Astrocyte (in vitro differentiated cells and primary cell): ENCODE data around the gene TAP2. TPM values are rescaled to one million over a fixed set of nuclear protein-coding genes. Genes with fewer than 3 reads are reported as not detected.

Experiments
- DNase-seq: peaks from one replicate; pipeline ENCODE4 v3.0.0-alpha.2; 2010; ENCODE audit warnings: low read depth
- FAIRE-seq: peaks from 2 replicates; lab custom pipeline; 2011; peaks lifted over from hg19 to GRCh38; lab: Jason Lieb, UNC
- H2AFZ ChIP-seq: 2 replicates; pipeline ENCODE4 v1.6.0; 2012; ENCODE audit warnings: low read depth, low read length, inconsistent platforms
- H3K27ac ChIP-seq: 2 replicates; pipeline ENCODE4 v1.5.1; 2011; ENCODE audit warnings: low read depth, low read length, inconsistent platforms
- H3K27me3 ChIP-seq: 2 replicates; pipeline ENCODE4 v1.6.0; 2011; ENCODE audit warnings: low read length, inconsistent platforms; ENCODE audit not compliant: insufficient read depth
- H3K36me3 ChIP-seq: 2 replicates; pipeline ENCODE4 v1.5.1; 2011; ENCODE audit warnings: low read length, inconsistent platforms; ENCODE audit not compliant: insufficient read depth
- H3K4me1 ChIP-seq: 2 replicates; pipeline ENCODE4 v1.5.1; 2011; ENCODE audit warnings: low read length, inconsistent platforms; ENCODE audit not compliant: insufficient read depth
- H3K4me2 ChIP-seq: 2 replicates; pipeline ENCODE4 v1.6.0; 2012; ENCODE audit warnings: low read length, inconsistent platforms
- H3K4me3 ChIP-seq: 2 replicates; pipeline ENCODE4 v1.5.1; 2011; ENCODE audit warnings: low read depth, mild to moderate bottlenecking, low read length, inconsistent platforms; ENCODE audit not compliant: insufficient read depth
- H3K79me2 ChIP-seq: 2 replicates; pipeline ENCODE4 v1.6.0; 2012; ENCODE audit warnings: mild to moderate bottlenecking, low read length, inconsistent platforms; ENCODE audit not compliant: insufficient read depth
- H3K9ac ChIP-seq: 2 replicates; pipeline ENCODE4 v1.6.0; 2012; ENCODE audit warnings: mild to moderate bottlenecking, low read length, inconsistent platforms
- H3K9me3 ChIP-seq: 2 replicates; pipeline ENCODE4 v1.5.1; 2012; ENCODE audit warnings: low read depth, mild to moderate bottlenecking, low read length, inconsistent platforms; ENCODE audit not compliant: insufficient read depth
- H4K20me1 ChIP-seq: 2 replicates; pipeline ENCODE4 v1.6.0; 2012; ENCODE audit warnings: low read length, inconsistent platforms; ENCODE audit not compliant: insufficient read depth
- H3K27ac Mint-ChIP-seq: one replicate; pipeline ENCODE4 v1.8.0; 2021; ENCODE audit warnings: mild to moderate bottlenecking, mixed read lengths; ENCODE audit not compliant: unreplicated experiment
- H3K27me3 Mint-ChIP-seq: one replicate; pipeline ENCODE4 v1.8.0; 2021; ENCODE audit warnings: low read depth, mixed read lengths; ENCODE audit not compliant: unreplicated experiment
- H3K36me3 Mint-ChIP-seq: one replicate; pipeline ENCODE4 v1.8.0; 2021; ENCODE audit warnings: low read depth, mixed read lengths; ENCODE audit not compliant: unreplicated experiment
- H3K4me1 Mint-ChIP-seq: one replicate; pipeline ENCODE4 v1.8.0; 2021; ENCODE audit warnings: low read depth, mixed read lengths; ENCODE audit not compliant: unreplicated experiment
- H3K4me3 Mint-ChIP-seq: one replicate; pipeline ENCODE4 v1.8.0; 2021; ENCODE audit warnings: mild to moderate bottlenecking, moderate library complexity, mixed read lengths; ENCODE audit not compliant: unreplicated experiment
- H3K9me3 Mint-ChIP-seq: one replicate; pipeline ENCODE4 v1.8.0; 2021; ENCODE audit warnings: mild to moderate bottlenecking, mixed read lengths; ENCODE audit not compliant: unreplicated experiment
- EZH2 ChIP-seq: IDR thresholded peaks from 2 replicates; pipeline ENCODE4 v1.6.1; 2012; ENCODE audit warnings: mild to moderate bottlenecking, low read length, inconsistent platforms; ENCODE audit not compliant: insufficient read depth
- total RNA-seq: library from RNA; stranded (reverse); gene quantifications from 2 replicates; pipeline ENCODE4 v1.2.1, GENCODE V29; 2021
- TF ChIP-seq, protein P1 (sequence below): IDR thresholded peaks from 2 replicates; pipeline ENCODE4 v1.5.1; 2011; ENCODE audit warnings: low read depth, mild to moderate bottlenecking, inconsistent platforms, low read length, moderate library complexity; ENCODE audit not compliant: insufficient read depth

Gene TAP2
- total RNA-seq, 1 donor from 2014 or later = 118 TPM

GRCh38 chr6:32851025-32851424 is 12.5 kb upstream of the TAP2 start:
- Mint-ChIP-seq H3K9me3 (peaks cover 2% of the 10 kb centered on the region), H3K27me3 (peaks cover 22% of the 10 kb centered on the region), H3K27ac (peak overlapping the region; percentile 13), H3K36me3 (peaks cover 43% of the 10 kb centered on the region), H3K4me1 (peaks cover 15% of the 10 kb centered on the region), H3K4me3 (peak overlapping the region; percentile 47)
- peaks cover 3% of the 10 kb centered on the region for H3K27me3 ChIP-seq
- H3K4me1 ChIP-seq = peaks cover 8% of the 10 kb centered on the region
- H2AFZ ChIP-seq = no peak overlapping the region
- FAIRE-seq (no peak), DNase-seq (no peak)
- H3K4me3 ChIP-seq = no peak overlapping the region
- H4K20me1 ChIP-seq = no peaks in the 10 kb centered on the region
- H3K9me3 ChIP-seq = no peaks in the 10 kb centered on the region
- H3K36me3 ChIP-seq = peaks cover 8% of the 10 kb centered on the region
- H3K79me2 ChIP-seq = peaks cover 10% of the 10 kb centered on the region
- no peak overlapping the region for H3K27ac ChIP-seq
- no peak for TF ChIP-seq EZH2
- TF ChIP-seq, protein P1, sequence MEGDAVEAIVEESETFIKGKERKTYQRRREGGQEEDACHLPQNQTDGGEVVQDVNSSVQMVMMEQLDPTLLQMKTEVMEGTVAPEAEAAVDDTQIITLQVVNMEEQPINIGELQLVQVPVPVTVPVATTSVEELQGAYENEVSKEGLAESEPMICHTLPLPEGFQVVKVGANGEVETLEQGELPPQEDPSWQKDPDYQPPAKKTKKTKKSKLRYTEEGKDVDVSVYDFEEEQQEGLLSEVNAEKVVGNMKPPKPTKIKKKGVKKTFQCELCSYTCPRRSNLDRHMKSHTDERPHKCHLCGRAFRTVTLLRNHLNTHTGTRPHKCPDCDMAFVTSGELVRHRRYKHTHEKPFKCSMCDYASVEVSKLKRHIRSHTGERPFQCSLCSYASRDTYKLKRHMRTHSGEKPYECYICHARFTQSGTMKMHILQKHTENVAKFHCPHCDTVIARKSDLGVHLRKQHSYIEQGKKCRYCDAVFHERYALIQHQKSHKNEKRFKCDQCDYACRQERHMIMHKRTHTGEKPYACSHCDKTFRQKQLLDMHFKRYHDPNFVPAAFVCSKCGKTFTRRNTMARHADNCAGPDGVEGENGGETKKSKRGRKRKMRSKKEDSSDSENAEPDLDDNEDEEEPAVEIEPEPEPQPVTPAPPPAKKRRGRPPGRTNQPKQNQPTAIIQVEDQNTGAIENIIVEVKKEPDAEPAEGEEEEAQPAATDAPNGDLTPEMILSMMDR = no peak
- no peak overlapping the region for H3K9ac ChIP-seq
- H3K4me2 ChIP-seq = no peak overlapping the region

DNA sequence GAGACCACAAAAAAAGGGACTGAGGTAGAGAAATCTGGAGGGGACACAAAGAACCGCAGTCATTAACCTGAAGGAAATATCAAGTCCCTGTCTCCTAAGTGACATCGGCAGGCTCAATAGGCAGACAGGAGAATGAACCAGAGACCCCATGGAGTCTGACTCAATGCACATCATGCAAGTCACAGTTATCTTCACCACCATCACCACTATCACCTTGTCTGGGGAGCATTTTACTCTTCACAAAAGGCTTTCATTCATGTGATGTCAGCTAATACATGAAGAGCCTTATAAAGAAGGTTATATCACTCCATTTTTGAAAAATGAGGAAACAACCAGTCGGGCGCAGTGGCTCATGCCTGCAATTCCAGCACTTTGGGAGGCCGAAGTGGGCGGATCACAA is 10.6 kb upstream of the TAP2 start:
- H3K4me1 Mint-ChIP-seq = peaks cover 16% of the 10 kb centered on the region
- Histone ChIP-seq H3K79me2 (peaks cover 10% of the 10 kb centered on the region), H3K9me3 (no peaks in the 10 kb centered on the region), H3K4me2 (no peak overlapping the region), H3K27me3 (no peaks in the 10 kb centered on the region), H4K20me1 (no peaks in the 10 kb centered on the region), H2AFZ (no peak overlapping the region), H3K9ac (no peak overlapping the region), H3K27ac (no peak overlapping the region), H3K4me3 (no peak overlapping the region), H3K36me3 (peaks cover 8% of the 10 kb centered on the region), H3K4me1 (peaks cover 11% of the 10 kb centered on the region)
- peaks cover 11% of the 10 kb centered on the region for H3K27me3 Mint-ChIP-seq
- H3K36me3 Mint-ChIP-seq = peaks cover 47% of the 10 kb centered on the region
- TF ChIP-seq EZH2 = no peak
- TF ChIP-seq, protein P1 = no peak
- peaks cover 2% of the 10 kb centered on the region for H3K9me3 Mint-ChIP-seq
- DNase-seq = no peak
- FAIRE-seq = no peak
- no peak overlapping the region for H3K27ac Mint-ChIP-seq
- H3K4me3 Mint-ChIP-seq = no peak overlapping the region

GRCh38 chr6:32847795-32848194 is 9.3 kb upstream of the TAP2 start:
- Histone ChIP-seq H3K4me2 (no peak overlapping the region), H4K20me1 (no peaks in the 10 kb centered on the region), H3K9ac (no peak overlapping the region), H2AFZ (no peak overlapping the region), H3K4me1 (peaks cover 10% of the 10 kb centered on the region), H3K36me3 (peaks cover 8% of the 10 kb centered on the region), H3K27ac (no peak overlapping the region), H3K27me3 (no peaks in the 10 kb centered on the region), H3K9me3 (no peaks in the 10 kb centered on the region), H3K79me2 (peaks cover 8% of the 10 kb centered on the region), H3K4me3 (no peak overlapping the region)
- no peak for TF ChIP-seq EZH2
- TF ChIP-seq, protein P1 = no peak
- FAIRE-seq = no peak
- H3K4me3 Mint-ChIP-seq = peak overlapping the region; percentile 34
- H3K27ac Mint-ChIP-seq = no peak overlapping the region
- DNase-seq = no peak
- peaks cover 2% of the 10 kb centered on the region for H3K9me3 Mint-ChIP-seq
- peaks cover 50% of the 10 kb centered on the region for H3K36me3 Mint-ChIP-seq
- H3K27me3 Mint-ChIP-seq = peaks cover 15% of the 10 kb centered on the region
- peaks cover 20% of the 10 kb centered on the region for H3K4me1 Mint-ChIP-seq
